ENCODE data around the gene IFT81. TPM values are rescaled to one million over a fixed set of nuclear protein-coding genes. Genes with fewer than 3 reads are reported as not detected.
"Not testable (repeated sequence)": the region's sequence is repeated elsewhere in the genome, so short reads cannot be mapped to it uniquely, and the experiment has no call there.

Gene IFT81
- total and polyA plus RNA-seq, 2 of the 13 experiments (the other 11 are each of a cell fraction or from before 2014, with no cell fraction given) = 4.2 to 13.0 TPM

- intact Hi-C loops (cut with micrococcal nuclease; ENCODE audit: unreplicated experiment); FAIRE-seq: not testable (repeated sequence)
- 96% methylated on average over 10 of the region's 10 CpGs for WGBS (ENCODE audit: low lambda C conversion rate)
Observed at GRCh38 chr12:110211639-110212536, 87.7 kb downstream of the IFT81 start.

GRCh38 chr12:110217996-110218674 is 94.0 kb downstream of the IFT81 start:
- Histone ChIP-seq H3K27ac (ENCODE audit: extremely low read length, insufficient read depth, low read length) (no peak overlapping the region), H3K9me3 (ENCODE audit: low read length) (no peaks in the 10 kb centered on the region), H4K20me1 (ENCODE audit: insufficient read depth, low read length) (no peaks in the 10 kb centered on the region), H3K79me2 (ENCODE audit: insufficient read depth, low read length) (no peaks in the 10 kb centered on the region), H3K27me3 (ENCODE audit: control insufficient read depth in 1 of 2, insufficient read depth in 2 of 2, low read length in 2 of 2) (no peaks in the 10 kb centered on the region), H2AFZ (ENCODE audit: low read length) (no peak overlapping the region), H3K9ac (ENCODE audit: insufficient read depth, low read depth, low read length) (no peak overlapping the region), H3K36me3 (replicated peaks in 1 of 2; ENCODE audit: control insufficient read depth in 1 of 2, insufficient read depth in 2 of 2, low read length in 2 of 2) (peaks cover 0 to 1% of the 10 kb centered on the region in 2 experiments; a peak in 3 of 5 replicates), H3K4me3 (replicated peaks in 1 of 3; ENCODE audit: insufficient read depth in 1 of 3, low read depth in 2 of 3, low read length in 3 of 3) (no peak overlapping the region), H3K4me1 (ENCODE audit: insufficient read depth, low read length) (no peaks in the 10 kb centered on the region), H3K4me2 (ENCODE audit: low read depth, low read length) (no peak overlapping the region)
- DNase-seq (ENCODE audit: low spot score) = no peak
- 95% methylated on average over 7 of the region's 7 CpGs for WGBS (ENCODE audit: low lambda C conversion rate)
- ChIA-PET CTCF (ENCODE audit: low intra/inter-chr PET ratio, low total read pairs) (no interaction called here), POLR2A (no interaction called here)
- no peak for ATAC-seq
- no TSS peak for BruUV-seq (replicated peaks)
- intact Hi-C loops (cut with micrococcal nuclease; ENCODE audit: unreplicated experiment) = no loop called here
- in situ Hi-C loops (cut with HindIII; ENCODE audit: extremely low pct_ligation_motif_present, low pct_unique_long_range_greater_than_20kb) = no loop called here
- FAIRE-seq = no peak
- TF ChIP-seq PATZ1 (CRISPR knock-in tag; IDR thresholded peaks at IDR 0.05) (no peak), ARHGAP35 (CRISPR knock-in tag; IDR thresholded peaks at IDR 0.05; ENCODE audit: borderline replicate concordance) (no peak), ZNF83 (CRISPR knock-in tag; IDR thresholded peaks at IDR 0.05; ENCODE audit: borderline replicate concordance) (no peak), ZXDC (CRISPR knock-in tag; IDR thresholded peaks at IDR 0.05) (no peak), GLMP (CRISPR knock-in tag; IDR thresholded peaks at IDR 0.05; ENCODE audit: borderline replicate concordance) (no peak), MAF1 (CRISPR knock-in tag; IDR thresholded peaks at IDR 0.05; ENCODE audit: borderline replicate concordance) (no peak), ASH2L (IDR thresholded peaks at IDR 0.05; ENCODE audit: insufficient read length, low read depth, low read length) (no peak)

More at GRCh38 chr12:110211639-110212536, 87.7 kb downstream of the IFT81 start:
- H3K27me3 ChIP-seq (ENCODE audit: control insufficient read depth in 1 of 2, insufficient read depth in 2 of 2, low read length in 2 of 2); CTCF ChIA-PET (ENCODE audit: low intra/inter-chr PET ratio, low total read pairs); POLR2A ChIA-PET; H3K9ac ChIP-seq (ENCODE audit: insufficient read depth, low read depth, low read length); H3K79me2 ChIP-seq (ENCODE audit: insufficient read depth, low read length); H3K4me2 ChIP-seq (ENCODE audit: low read depth, low read length); H3K4me3 ChIP-seq (replicated peaks in 1 of 3; ENCODE audit: insufficient read depth in 1 of 3, low read depth in 2 of 3, low read length in 3 of 3); DNase-seq (ENCODE audit: low spot score); H3K27ac ChIP-seq (ENCODE audit: extremely low read length, insufficient read depth, low read length); ATAC-seq; H4K20me1 ChIP-seq (ENCODE audit: insufficient read depth, low read length); H3K36me3 ChIP-seq (replicated peaks in 1 of 2; ENCODE audit: control insufficient read depth in 1 of 2, insufficient read depth in 2 of 2, low read length in 2 of 2); in situ Hi-C loops (cut with HindIII; ENCODE audit: extremely low pct_ligation_motif_present, low pct_unique_long_range_greater_than_20kb); H3K4me1 ChIP-seq (ENCODE audit: insufficient read depth, low read length); H3K9me3 ChIP-seq (ENCODE audit: low read length); BruUV-seq (replicated peaks); H2AFZ ChIP-seq (ENCODE audit: low read length): not testable (repeated sequence)

Measured in HepG2 (cell line).